Suprapubic skin (tissue), 4 donors: ENCODE results near the gene CABLES2. TPM values are rescaled to one million over a fixed set of nuclear protein-coding genes. Genes with fewer than 3 reads are reported as not detected.

ENCODE experiments used
- DNase-seq, 2 donors: peaks; one replicate each; pipeline ENCODE4 v3.0.0-alpha.2; 2019; ENCODE audit warnings: low spot score in 2 of 2
- H3K27ac ChIP-seq: fragments of 200-600 bp; sonication (generic); one replicate; pipeline ENCODE4 v1.5.1; 2019
- H3K27me3 ChIP-seq: fragments of 200-600 bp; sonication (generic); one replicate; pipeline ENCODE4 v1.5.1; 2019
- H3K36me3 ChIP-seq: fragments of 200-600 bp; sonication (generic); one replicate; pipeline ENCODE4 v1.5.1; 2019
- H3K4me1 ChIP-seq: fragments of 200-600 bp; sonication (generic); one replicate; pipeline ENCODE4 v1.5.1; 2019
- H3K4me3 ChIP-seq: fragments of 200-600 bp; sonication (generic); one replicate; pipeline ENCODE4 v1.5.1; 2019; ENCODE audit warnings: mild to moderate bottlenecking
- H3K9me3 ChIP-seq: fragments of 200-600 bp; sonication (generic); one replicate; pipeline ENCODE4 v1.5.1; 2019
- CTCF ChIP-seq, 2 donors: fragments of 200-600 bp in 1 of 2; fragments of 450-650 bp in 1 of 2; sonication (generic) in 1 of 2; IDR thresholded peaks; one replicate each; pipeline ENCODE4 v1.5.1; 2016 to 2019; ENCODE audit warnings: antibody characterized with exemption in 2 of 2, mild to moderate bottlenecking in 1 of 2, moderate library complexity in 1 of 2
- EP300 ChIP-seq: sonication (generic); formaldehyde crosslinking; IDR thresholded peaks from one replicate; pipeline ENCODE4 v1.6.1; 2017; ENCODE audit warnings: antibody characterized with exemption
- POLR2A ChIP-seq, 2 donors: fragments of 450-650 bp; IDR thresholded peaks; one replicate each; pipeline ENCODE4 v1.6.1; 2017; ENCODE audit warnings: antibody characterized with exemption in 2 of 2, mild to moderate bottlenecking in 2 of 2, moderate library complexity in 2 of 2
- POLR2AphosphoS5 ChIP-seq, 3 donors: sonication (generic); formaldehyde crosslinking; IDR thresholded peaks; one replicate each; pipeline ENCODE4 v1.6.1; 2017; ENCODE audit warnings: antibody characterized with exemption in 3 of 3
- WGBS: methylation state at CpG from one replicate; pipeline ENCODE4 v1.1.5; 2018; 5-methylcytosine and 5-hydroxymethylcytosine counted together
- total RNA-seq, 4 donors: library from RNA; depleted of rRNA; stranded (reverse); fragments of >200 nt; gene quantifications; one replicate each; pipeline ENCODE4 v1.1.0, GENCODE V29; 2016

The CABLES2 gene
- total RNA-seq, 4 donors from 2014 or later, result 3.8 to 7.2 (median 4.5) TPM

DNA sequence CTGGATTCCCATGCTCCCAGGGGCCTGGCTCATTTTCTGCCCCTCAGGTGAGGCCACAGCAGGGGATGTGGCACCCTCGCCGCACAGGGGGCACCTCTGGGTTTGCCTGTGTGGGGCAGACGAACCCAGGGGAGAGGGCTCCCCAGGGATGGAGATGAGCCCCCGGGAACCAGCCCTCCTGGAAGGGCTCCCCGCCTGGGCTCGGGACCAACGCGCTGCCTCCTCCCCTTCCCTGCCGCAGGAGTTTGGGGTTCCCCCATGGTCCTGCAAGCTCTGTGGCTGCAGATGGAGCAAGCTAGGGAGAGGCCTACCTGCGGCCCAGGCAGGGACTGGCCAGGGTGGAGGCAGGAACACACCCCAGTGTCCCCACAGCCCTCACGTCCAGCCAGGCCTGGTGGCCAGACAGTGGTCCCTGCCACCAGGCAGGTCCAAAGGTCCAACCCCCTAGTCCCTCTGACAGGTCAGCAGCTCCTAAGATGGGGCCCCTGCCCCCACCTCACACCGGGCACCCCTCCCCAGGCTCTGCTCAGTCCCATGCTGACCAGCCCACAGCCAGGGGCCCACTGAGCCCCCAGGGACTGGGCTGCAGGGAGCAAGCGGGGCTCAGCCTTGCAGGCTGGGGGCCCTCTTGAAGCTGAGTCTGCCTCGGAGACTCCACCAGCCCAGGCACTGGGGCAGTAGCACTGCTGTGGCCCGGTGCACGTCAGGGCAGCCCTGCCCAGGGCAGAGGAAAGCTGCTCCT, 53.6 kb downstream of the CABLES2 start:
- TF ChIP-seq POLR2A (IDR thresholded peaks at IDR 0.05) (no peak), POLR2AphosphoS5 (IDR thresholded peaks at IDR 0.05) (no peak), EP300 (no peak), CTCF (IDR thresholded peaks at IDR 0.05) (no peak)
- H3K4me3 ChIP-seq, result no peak overlapping the region
- no peak for DNase-seq
- peak overlapping the region; percentile 57 for H3K27ac ChIP-seq
- WGBS, result 41% methylated on average over 7 of the region's 16 CpGs
- H3K36me3 ChIP-seq, result peaks cover 12% of the 10 kb centered on the region
- peaks cover 88% of the 10 kb centered on the region for H3K4me1 ChIP-seq
- no peaks in the 10 kb centered on the region for H3K9me3 ChIP-seq
- no peaks in the 10 kb centered on the region for H3K27me3 ChIP-seq

DNA sequence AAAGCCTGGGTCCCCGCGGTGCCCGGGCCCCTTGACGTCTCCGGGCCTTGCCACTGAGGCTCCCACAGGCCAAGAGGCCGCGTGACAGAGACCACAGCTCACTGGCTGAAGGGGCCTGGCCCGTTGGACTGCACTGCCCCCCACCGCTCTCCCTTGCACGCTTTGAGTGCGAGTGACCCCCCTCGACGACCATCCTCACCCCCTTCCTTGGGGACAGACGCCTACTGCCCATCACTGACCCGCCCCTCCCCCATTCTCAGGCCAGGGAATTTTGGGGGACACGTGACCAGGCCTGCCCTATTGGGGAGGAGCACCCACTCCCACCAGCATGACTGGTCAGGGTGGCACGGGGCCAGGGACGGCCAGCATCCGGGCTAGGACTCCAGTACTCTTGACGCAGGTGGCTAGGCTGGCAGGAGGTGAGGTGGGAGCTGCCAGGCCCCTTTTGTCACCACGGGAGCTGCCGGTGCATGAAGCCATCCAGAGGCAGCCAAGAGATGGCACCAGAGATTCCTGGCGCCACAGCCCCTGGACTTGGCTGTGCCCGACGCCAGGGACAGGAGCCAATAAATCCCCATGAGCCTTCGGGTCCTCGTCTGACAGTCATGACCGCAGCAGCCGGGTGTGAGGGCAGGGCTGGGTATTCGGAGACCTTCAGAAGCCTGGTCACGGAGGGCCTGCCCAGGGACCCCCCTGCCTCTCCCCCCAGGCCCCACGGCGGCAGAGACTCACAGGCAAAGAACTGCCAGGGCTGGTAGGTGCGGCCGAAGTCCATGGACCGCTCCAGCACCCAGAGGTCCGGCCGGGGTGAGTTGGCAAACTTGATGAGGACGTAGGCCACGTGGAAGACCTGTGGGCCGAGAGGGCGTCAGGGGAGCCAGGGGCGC, 54.4 kb downstream of the CABLES2 start:
- no peaks in the 10 kb centered on the region for H3K9me3 ChIP-seq
- peaks cover 80% of the 10 kb centered on the region for H3K4me1 ChIP-seq
- 81% methylated on average over 10 of the region's 43 CpGs for WGBS
- H3K4me3 ChIP-seq, result no peak overlapping the region
- peaks cover 13% of the 10 kb centered on the region for H3K36me3 ChIP-seq
- TF ChIP-seq POLR2A (IDR thresholded peaks at IDR 0.05) (no peak), CTCF (IDR thresholded peaks at IDR 0.05) (no peak), EP300 (no peak), POLR2AphosphoS5 (IDR thresholded peaks at IDR 0.05) (no peak)
- no peaks in the 10 kb centered on the region for H3K27me3 ChIP-seq
- no peak for DNase-seq
- H3K27ac ChIP-seq, result peak overlapping the region; percentile 57

- Histone ChIP-seq H3K36me3 (peaks cover 22% of the 10 kb centered on the region), H3K27me3 (no peaks in the 10 kb centered on the region), H3K27ac (peak overlapping the region; percentile 86), H3K9me3 (no peaks in the 10 kb centered on the region), H3K4me1 (peaks cover 70% of the 10 kb centered on the region), H3K4me3 (no peak overlapping the region)
- no peak for TF ChIP-seq POLR2A (IDR thresholded peaks at IDR 0.05)
- DNase-seq, result no peak
- WGBS, result 73% methylated on average over 45 of the region's 60 CpGs
Measured at GRCh38 chr20:62351469-62352401, 55.4 kb downstream of the CABLES2 start.

DNA sequence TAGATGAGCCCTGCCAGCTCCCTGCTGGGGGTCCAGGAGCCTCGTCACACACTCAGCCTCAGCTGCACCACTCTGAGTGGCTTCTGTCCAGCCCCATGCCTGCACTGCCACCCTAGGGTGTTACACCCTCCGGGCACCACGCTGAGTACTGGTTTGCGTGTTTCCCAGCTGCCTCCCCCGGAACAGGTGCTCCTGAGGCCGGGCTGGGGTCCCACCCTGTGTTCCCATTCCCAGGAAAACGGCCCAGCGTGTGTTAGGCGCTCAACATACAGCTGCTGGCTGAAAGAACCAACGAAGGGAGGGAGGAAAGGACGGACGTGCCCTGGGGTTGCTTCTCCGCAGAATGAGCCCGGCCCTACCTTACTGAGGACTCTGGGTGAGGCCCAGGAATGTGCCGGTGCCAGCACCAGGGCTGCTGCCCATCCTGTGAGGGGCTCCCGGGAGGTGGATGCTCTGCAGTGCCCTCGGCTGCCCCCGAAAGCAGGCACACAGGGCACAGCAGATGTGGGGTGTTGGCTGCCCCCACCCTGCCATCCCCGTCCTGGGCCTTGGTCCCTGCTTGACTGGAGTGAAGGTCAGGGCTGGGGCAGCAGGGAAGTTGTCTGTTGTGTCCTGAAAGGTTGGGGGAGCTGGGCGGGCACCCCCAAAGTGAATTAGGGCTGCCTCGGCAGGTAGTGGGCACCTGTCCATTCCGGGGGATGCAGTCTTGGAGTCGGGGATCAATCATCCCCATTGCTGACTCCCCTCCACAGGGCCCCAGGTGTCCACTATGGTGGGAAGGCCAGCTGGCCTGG, 56.3 kb downstream of the CABLES2 start:
- TF ChIP-seq EP300 (no peak), POLR2AphosphoS5 (IDR thresholded peaks at IDR 0.05) (no peak), CTCF (IDR thresholded peaks at IDR 0.05) (no peak), POLR2A (IDR thresholded peaks at IDR 0.05) (no peak)
- H3K27ac ChIP-seq, result peak overlapping the region; percentile 86
- no peak for DNase-seq
- WGBS, result 42% methylated on average over 7 of the region's 23 CpGs
- peaks cover 61% of the 10 kb centered on the region for H3K4me1 ChIP-seq
- H3K36me3 ChIP-seq, result peaks cover 31% of the 10 kb centered on the region
- H3K27me3 ChIP-seq, result no peaks in the 10 kb centered on the region
- H3K9me3 ChIP-seq, result no peaks in the 10 kb centered on the region
- no peak overlapping the region for H3K4me3 ChIP-seq
